HepG2 (cell line): ENCODE results near the gene ABO. TPM values are rescaled to one million over a fixed set of nuclear protein-coding genes. Genes with fewer than 3 reads are reported as not detected.
"Not testable (repeated sequence)": the region's sequence is repeated elsewhere in the genome, so short reads cannot be mapped to it uniquely, and the experiment has no call there.

Experiments
- ATAC-seq: fragments of 200-7000 bp; cut with Tn5 transposase; 3 replicates; pipeline ENCODE4 v1.9.1; 2020; ENCODE audit warnings: mild to moderate bottlenecking, moderate library complexity
- BruUV-seq: library from RNA; stranded (reverse); fragments of 400-500 nt; replicated peaks from 2 replicates; lab custom pipeline; 2021; lab: Mats Ljungman, UMichigan
- CTCF ChIA-PET: fragments of 300-600 bp; formaldehyde crosslinking; extraction: SDS; loops from one replicate; lab custom pipeline; 2021; ENCODE audit warnings: low total read pairs, inconsistent platforms, low intra/inter-chr PET ratio; lab: Yijun Ruan, JAX
- POLR2A ChIA-PET: fragments of 350-600 bp; sonication (Branson Sonifier 250); formaldehyde crosslinking; loops from one replicate; lab custom pipeline; 2020; ENCODE audit warnings: antibody characterized with exemption, inconsistent platforms; lab: Yijun Ruan, JAX
- DNase-seq: peaks from one replicate; pipeline ENCODE4 v3.0.0-alpha.2; 2015; ENCODE audit warnings: low spot score
- FAIRE-seq: peaks from 3 replicates; lab custom pipeline; 2011; peaks lifted over from hg19 to GRCh38; lab: Jason Lieb, UNC
- H2AFZ ChIP-seq: one replicate; pipeline ENCODE4 v1.6.1; 2011; ENCODE audit warnings: low read length, inconsistent platforms
- H3K27ac ChIP-seq: fragments of 300-600 bp; 3 replicates; pipeline ENCODE4 v1.8.0; 2011; ENCODE audit warnings: mixed run types, mild to moderate bottlenecking, mixed read lengths, low read length, inconsistent platforms; ENCODE audit not compliant: insufficient read depth; ENCODE audit errors: extremely low read length
- H3K27me3 ChIP-seq, 2 experiments: fragments of 200-600 bp in 1 of 2; 2 replicates in 1 of 2; 3 replicates in 1 of 2; pipeline versions ENCODE4 v1.6.0 to v1.8.0; 2011; ENCODE audit warnings: low read length in 2 of 2, mild to moderate bottlenecking in 2 of 2, moderate library complexity in 2 of 2, inconsistent platforms in 1 of 2; ENCODE audit not compliant: insufficient read depth in 2 of 2, control insufficient read depth in 1 of 2
- H3K36me3 ChIP-seq, 2 experiments: fragments of 200-600 bp in 1 of 2; replicated peaks in 1 of 2; 2 replicates in 1 of 2; 3 replicates in 1 of 2; pipeline versions ENCODE4 v1.5.1 to v1.8.0; 2011; ENCODE audit warnings: low read length in 2 of 2, inconsistent platforms in 1 of 2; ENCODE audit not compliant: insufficient read depth in 2 of 2, control insufficient read depth in 1 of 2
- H3K4me1 ChIP-seq: 2 replicates; pipeline ENCODE4 v1.5.1; 2012; ENCODE audit warnings: low read length, inconsistent platforms; ENCODE audit not compliant: insufficient read depth
- H3K4me2 ChIP-seq: 2 replicates; pipeline ENCODE4 v1.6.0; 2011; ENCODE audit warnings: low read depth, low read length, inconsistent platforms
- H3K4me3 ChIP-seq, 3 experiments: fragments of 200-600 bp in 1 of 3; sonication (generic), shearing (Covaris generic) in 1 of 3; replicated peaks in 1 of 3; 2 replicates each; pipeline ENCODE4 v1.5.1; 2011 to 2016; ENCODE audit warnings: low read length in 3 of 3, inconsistent platforms in 2 of 3, low read depth in 2 of 3, mild to moderate bottlenecking in 2 of 3, control low read depth in 1 of 3, mixed read lengths in 1 of 3; ENCODE audit not compliant: insufficient read depth in 1 of 3
- H3K79me2 ChIP-seq: one replicate; pipeline ENCODE4 v1.6.1; 2011; ENCODE audit warnings: low read length, inconsistent platforms; ENCODE audit not compliant: insufficient read depth
- H3K9ac ChIP-seq: 2 replicates; pipeline ENCODE4 v1.6.0; 2011; ENCODE audit warnings: mild to moderate bottlenecking, low read depth, low read length, inconsistent platforms; ENCODE audit not compliant: insufficient read depth
- H3K9me3 ChIP-seq: 2 replicates; pipeline ENCODE4 v1.5.1; 2012; ENCODE audit warnings: mild to moderate bottlenecking, low read length
- H4K20me1 ChIP-seq: 2 replicates; pipeline ENCODE4 v1.6.0; 2011; ENCODE audit warnings: inconsistent platforms, mild to moderate bottlenecking, low read length, moderate library complexity; ENCODE audit not compliant: insufficient read depth
- WGBS: methylation state at CpG from one replicate; pipeline ENCODE4 v1.1.6; 2017; ENCODE audit warnings: low lambda C conversion rate; 5-methylcytosine and 5-hydroxymethylcytosine counted together
- in situ Hi-C: cut with HindIII; loops from 2 replicates; pipeline ENCODE4 v1.10.0; 2017; ENCODE audit warnings: low pct_unique_long_range_greater_than_20kb; ENCODE audit not compliant: extremely low pct_ligation_motif_present
- intact Hi-C: fragments of 100-400 bp; cut with micrococcal nuclease; formaldehyde crosslinking; loops from one replicate; pipeline ENCODE4 v1.10.0; 2022; ENCODE audit not compliant: unreplicated experiment
- polyA plus RNA-seq, 8 experiments: library from polyadenylated mRNA; depleted of rRNA in 3 of 8; stranded (reverse) in 7 of 8; unstranded in 1 of 8; fragments of >200 nt; fragmentation: Illumina TruSeq in 4 of 8; extraction: Trizol in 4 of 8; gene quantifications; 2 replicates each; pipeline versions ENCODE4 v1.2.1 to v1.2.3, GENCODE V29; 2011 to 2016; ENCODE audit warnings: low read depth in 4 of 8, missing spikeins in 1 of 8, mixed read lengths in 1 of 8; ENCODE audit not compliant: insufficient read depth in 1 of 8
- total RNA-seq, 5 experiments: library from RNA; depleted of rRNA; stranded (reverse); fragments of >200 nt; fragmentation: Illumina TruSeq; extraction: Trizol; gene quantifications; 2 replicates each; pipeline ENCODE4 v1.2.3, GENCODE V29; 2016; ENCODE audit warnings: low read depth in 1 of 5

Gene ABO
- total and polyA plus RNA-seq, 2 of the 13 experiments (the other 11 are each of a cell fraction or from before 2014, with no cell fraction given), result not detected

GRCh38 chr9:133218049-133218975 lies 56.7 kb downstream of the ABO start:
- H3K79me2 ChIP-seq, POLR2A ChIA-PET, DNase-seq, H3K9me3 ChIP-seq, H3K4me2 ChIP-seq, intact Hi-C loops, H3K27ac ChIP-seq, in situ Hi-C loops, BruUV-seq, FAIRE-seq, H3K4me1 ChIP-seq, H3K4me3 ChIP-seq, H4K20me1 ChIP-seq, CTCF ChIA-PET, H3K36me3 ChIP-seq, H3K9ac ChIP-seq, ATAC-seq, H3K27me3 ChIP-seq, H2AFZ ChIP-seq: not testable (repeated sequence)
- 37% methylated on average over 19 of the region's 19 CpGs for WGBS

- H3K9me3 ChIP-seq, H3K27me3 ChIP-seq, FAIRE-seq, H3K9ac ChIP-seq, H4K20me1 ChIP-seq, in situ Hi-C loops, H3K4me2 ChIP-seq, H3K79me2 ChIP-seq, H2AFZ ChIP-seq, ATAC-seq, CTCF ChIA-PET, H3K4me1 ChIP-seq, DNase-seq, intact Hi-C loops, BruUV-seq, POLR2A ChIA-PET, H3K36me3 ChIP-seq, H3K4me3 ChIP-seq, H3K27ac ChIP-seq: not testable (repeated sequence)
- 39% methylated on average over 10 of the region's 12 CpGs for WGBS
These were observed 57.5 kb downstream of the ABO start for GRCh38 chr9:133217333-133217988.

- H3K9ac ChIP-seq, in situ Hi-C loops, H3K27me3 ChIP-seq, H3K4me3 ChIP-seq, ATAC-seq, H3K36me3 ChIP-seq, POLR2A ChIA-PET, CTCF ChIA-PET, H3K4me2 ChIP-seq, DNase-seq, H3K4me1 ChIP-seq, H2AFZ ChIP-seq, H3K27ac ChIP-seq, intact Hi-C loops, H3K9me3 ChIP-seq, H4K20me1 ChIP-seq, H3K79me2 ChIP-seq, FAIRE-seq, BruUV-seq: not testable (repeated sequence)
- 6% methylated on average over 4 of the region's 4 CpGs for WGBS
These were observed 60.7 kb downstream of the ABO start for GRCh38 chr9:133214276-133214675.
